Mammary epithelial cell (primary cell): ENCODE data around the gene PARD3B.

Experiments
- CTCF ChIP-seq, 2 donors: IDR thresholded peaks in 1 of 2; conservative IDR thresholded peaks in 1 of 2; 2 replicates each; pipeline ENCODE4 v1.5.1; 2011 to 2012; ENCODE audit warnings: inconsistent platforms in 2 of 2, low read length in 2 of 2, mild to moderate bottlenecking in 2 of 2, control low read depth in 1 of 2, low read depth in 1 of 2; ENCODE audit not compliant: insufficient read depth in 1 of 2; ENCODE audit errors: extremely low read depth in 1 of 2
- EZH2 ChIP-seq: IDR thresholded peaks from 2 replicates; pipeline ENCODE4 v1.6.1; 2012; ENCODE audit warnings: low read length, inconsistent platforms, borderline replicate concordance

- no peak for TF ChIP-seq CTCF (conservative IDR thresholded peaks at IDR 0.05 in 1 of 2, IDR thresholded peaks at IDR 0.05 in 1 of 2; ENCODE audit: extremely low read depth in 1 of 2, insufficient read depth in 1 of 2, low read depth in 1 of 2, low read length in 2 of 2)
- no peak for TF ChIP-seq EZH2
Measured at GRCh38 chr2:204585930-204586329, 40.7 kb downstream of the PARD3B start.
